Measurements from ENCODE around the gene WEE1.

The WEE1 gene

GRCh38 chr11:9573052-9573774, at the start of gene WEE1:
Gene WEE1, plus strand, starts transcription at chr11:9573670. Its CDS starts 264 bp downstream, at chr11:9573934.
- peak within 1 kb of the TSS; percentile 85 for H3K4me3 ChIP-seq (ENCODE audit: low read length)
- DNase-seq (ENCODE audit: low read depth) = peak; percentile 99
- no peak for TF ChIP-seq CTCF (IDR thresholded peaks at IDR 0.05; ENCODE audit: insufficient read depth, low read depth, low read length, missing control alignments)

GRCh38 chr11:9524001-9524400, 49.5 kb upstream of the WEE1 start:
- H3K4me3 ChIP-seq (ENCODE audit: low read length) = no peak overlapping the region
- DNase-seq (ENCODE audit: low read depth) = no peak
- TF ChIP-seq CTCF (IDR thresholded peaks at IDR 0.05; ENCODE audit: insufficient read depth, low read depth, low read length, missing control alignments) = no peak

GRCh38 chr11:9525116-9525515, 48.4 kb upstream of the WEE1 start:
- no peak for DNase-seq (ENCODE audit: low read depth)
- no peak overlapping the region for H3K4me3 ChIP-seq (ENCODE audit: low read length)
- no peak for TF ChIP-seq CTCF (IDR thresholded peaks at IDR 0.05; ENCODE audit: insufficient read depth, low read depth, low read length, missing control alignments)

GRCh38 chr11:9527481-9528135, 45.9 kb upstream of the WEE1 start:
- DNase-seq (ENCODE audit: low read depth) = peak; percentile 50
- no peak overlapping the region for H3K4me3 ChIP-seq (ENCODE audit: low read length)
- TF ChIP-seq CTCF (IDR thresholded peaks at IDR 0.05; ENCODE audit: insufficient read depth, low read depth, low read length, missing control alignments) = no peak

- DNase-seq (ENCODE audit: low read depth) = no peak
- no peak overlapping the region for H3K4me3 ChIP-seq (ENCODE audit: low read length)
- no peak for TF ChIP-seq CTCF (IDR thresholded peaks at IDR 0.05; ENCODE audit: insufficient read depth, low read depth, low read length, missing control alignments)
Observed at GRCh38 chr11:9528136-9528501, 45.4 kb upstream of the WEE1 start.

- no peak for DNase-seq (ENCODE audit: low read depth)
- no peak overlapping the region for H3K4me3 ChIP-seq (ENCODE audit: low read length)
- TF ChIP-seq CTCF (IDR thresholded peaks at IDR 0.05; ENCODE audit: insufficient read depth, low read depth, low read length, missing control alignments) = no peak
Observed at GRCh38 chr11:9528573-9529333, 44.7 kb upstream of the WEE1 start.

All from epithelial cell of esophagus (primary cell).